ENCODE measurements around the gene FOXL1. TPM values are rescaled to one million over a fixed set of nuclear protein-coding genes. Genes with fewer than 3 reads are reported as not detected.

FOXL1 gene
- total RNA-seq = not detected

DNA sequence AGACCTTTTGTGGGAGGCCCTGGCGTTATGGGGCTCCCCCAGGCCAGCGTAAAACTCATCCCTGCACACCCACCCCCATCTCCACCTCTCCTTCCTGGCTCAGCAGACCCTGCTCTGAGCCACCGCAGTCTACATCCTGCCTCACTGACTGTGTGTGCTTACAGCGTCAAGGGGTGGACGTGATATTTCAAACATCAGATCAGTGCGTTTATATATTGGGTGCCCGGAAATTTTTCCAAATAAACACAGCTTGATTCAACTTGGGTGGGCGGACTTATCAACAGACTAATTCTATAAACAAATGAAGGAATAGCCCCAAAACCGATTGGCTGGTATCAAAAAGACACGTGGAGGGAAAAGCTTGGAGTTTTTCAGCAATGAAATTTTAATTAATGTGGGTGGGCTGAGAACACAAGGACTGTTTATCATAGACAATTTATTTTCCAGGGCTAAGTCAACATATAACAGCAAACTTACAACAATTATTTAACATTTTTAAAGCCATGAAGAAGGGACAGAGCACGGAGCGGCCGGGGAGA is at the start of gene FOXL1:
Gene FOXL1, plus strand, starts transcription at position 489 of the 539 bp plus-strand sequence. CDS start 175 bp downstream, outside the sequence.
- intact Hi-C loops (cut with micrococcal nuclease) = no loop called here
- ATAC-seq (no peak), DNase-seq (no peak)
- H3K27ac Mint-ChIP-seq = no peak within 1 kb of the TSS
- ChIA-PET CTCF (no interaction called here), POLR2A (no interaction called here)
- H3K4me1 Mint-ChIP-seq (ENCODE audit: low read depth) = peaks cover 9% of the 10 kb centered on the region
- peaks cover 61% of the 10 kb centered on the region for H3K27me3 Mint-ChIP-seq
- no peak within 1 kb of the TSS for H3K4me3 Mint-ChIP-seq
- TF ChIP-seq, protein P1, sequence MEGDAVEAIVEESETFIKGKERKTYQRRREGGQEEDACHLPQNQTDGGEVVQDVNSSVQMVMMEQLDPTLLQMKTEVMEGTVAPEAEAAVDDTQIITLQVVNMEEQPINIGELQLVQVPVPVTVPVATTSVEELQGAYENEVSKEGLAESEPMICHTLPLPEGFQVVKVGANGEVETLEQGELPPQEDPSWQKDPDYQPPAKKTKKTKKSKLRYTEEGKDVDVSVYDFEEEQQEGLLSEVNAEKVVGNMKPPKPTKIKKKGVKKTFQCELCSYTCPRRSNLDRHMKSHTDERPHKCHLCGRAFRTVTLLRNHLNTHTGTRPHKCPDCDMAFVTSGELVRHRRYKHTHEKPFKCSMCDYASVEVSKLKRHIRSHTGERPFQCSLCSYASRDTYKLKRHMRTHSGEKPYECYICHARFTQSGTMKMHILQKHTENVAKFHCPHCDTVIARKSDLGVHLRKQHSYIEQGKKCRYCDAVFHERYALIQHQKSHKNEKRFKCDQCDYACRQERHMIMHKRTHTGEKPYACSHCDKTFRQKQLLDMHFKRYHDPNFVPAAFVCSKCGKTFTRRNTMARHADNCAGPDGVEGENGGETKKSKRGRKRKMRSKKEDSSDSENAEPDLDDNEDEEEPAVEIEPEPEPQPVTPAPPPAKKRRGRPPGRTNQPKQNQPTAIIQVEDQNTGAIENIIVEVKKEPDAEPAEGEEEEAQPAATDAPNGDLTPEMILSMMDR (IDR thresholded peaks at IDR 0.05) = no peak
- H3K36me3 Mint-ChIP-seq (ENCODE audit: low read depth) = no peaks in the 10 kb centered on the region
- H3K9me3 Mint-ChIP-seq = no peaks in the 10 kb centered on the region

DNA sequence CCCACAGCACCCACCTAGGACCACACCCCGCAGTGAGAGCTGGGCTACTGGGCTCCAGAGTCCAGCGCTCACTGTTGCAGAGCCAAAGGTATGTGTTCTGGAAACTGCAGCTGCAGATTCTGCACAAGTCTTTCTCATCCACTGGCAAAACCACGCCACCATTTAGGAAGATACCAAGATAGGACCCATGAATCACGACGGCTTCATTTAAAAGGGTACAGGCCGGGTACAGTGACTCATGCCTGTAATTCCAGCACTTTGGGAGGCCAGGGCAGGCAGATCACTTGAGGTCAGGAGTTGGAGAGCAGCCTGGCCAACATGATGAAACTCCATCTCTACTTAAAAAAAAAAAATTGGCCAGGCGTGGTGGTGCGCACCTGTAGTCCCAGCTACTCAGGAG is 49.2 kb upstream of the FOXL1 start:
- H3K4me1 Mint-ChIP-seq (ENCODE audit: low read depth) = no peaks in the 10 kb centered on the region
- DNase-seq = no peak

DNA sequence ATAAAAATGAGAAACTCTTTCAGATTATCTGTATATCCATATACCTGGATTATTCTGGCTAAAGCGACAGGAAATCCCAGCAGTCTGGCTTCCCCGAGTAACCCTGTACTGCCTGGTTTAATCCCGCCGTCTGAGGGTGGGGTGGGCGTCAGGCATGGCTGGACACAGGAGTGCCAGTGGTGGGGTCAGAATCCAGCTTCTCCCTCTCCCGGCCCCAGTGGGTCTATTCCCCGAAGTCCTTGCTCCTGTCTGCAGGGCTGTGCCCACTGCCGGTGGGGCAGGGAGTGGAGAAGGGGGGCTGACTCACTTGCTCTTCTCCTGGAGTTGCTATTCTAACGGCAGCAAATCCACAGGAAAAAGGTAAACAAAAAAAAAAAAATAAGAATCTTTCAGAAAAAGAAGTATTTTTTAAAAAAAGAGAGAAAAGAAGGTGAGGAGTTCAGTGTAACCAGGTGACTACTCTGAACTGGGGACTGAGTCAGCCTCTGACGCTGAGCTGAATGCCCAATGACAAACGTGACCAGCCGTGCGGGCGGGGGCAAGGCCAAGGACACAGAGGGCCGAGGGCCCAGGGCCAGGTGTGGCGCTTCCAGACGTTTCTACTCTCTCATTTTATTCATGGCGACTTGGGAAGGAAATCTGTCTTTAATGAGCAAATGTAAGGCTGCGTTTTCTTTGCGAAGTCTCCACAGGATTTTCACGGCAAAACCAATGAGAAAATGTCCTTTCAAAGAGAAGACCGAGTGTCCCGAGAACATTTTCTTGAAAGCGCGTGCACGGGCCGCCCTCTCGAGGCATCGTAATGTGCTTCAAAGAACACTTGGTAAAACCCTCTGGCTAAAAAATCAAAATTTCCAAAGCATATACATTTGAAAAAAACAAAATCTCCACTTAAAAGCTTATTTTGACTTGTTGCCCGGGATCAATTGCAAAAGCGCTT is 47.8 kb upstream of the FOXL1 start:
- no peak overlapping the region for H3K27ac Mint-ChIP-seq
- ATAC-seq (no peak), DNase-seq (no peak)
- ChIA-PET CTCF (no interaction called here), POLR2A (interaction anchor here (0.7 kb wide), 1 partner anchor 236 kb away, joined by 3 read pairs; no protein-coding TSS in a partner anchor)
- TF ChIP-seq, protein P1 (IDR thresholded peaks at IDR 0.05) = no peak
- intact Hi-C loops (cut with micrococcal nuclease) = no loop called here
- H3K4me3 Mint-ChIP-seq = no peak overlapping the region
- no peaks in the 10 kb centered on the region for H3K4me1 Mint-ChIP-seq (ENCODE audit: low read depth)
- no peaks in the 10 kb centered on the region for H3K9me3 Mint-ChIP-seq
- H3K36me3 Mint-ChIP-seq (ENCODE audit: low read depth) = peaks cover 6% of the 10 kb centered on the region
- H3K27me3 Mint-ChIP-seq = no peaks in the 10 kb centered on the region

More for the DNA sequence above, 49.2 kb upstream of the FOXL1 start:
- intact Hi-C loops (cut with micrococcal nuclease) = no loop called here
- ChIA-PET POLR2A (no interaction called here), CTCF (no interaction called here)
- H3K27ac Mint-ChIP-seq = no peak overlapping the region
- ATAC-seq = no peak
- H3K9me3 Mint-ChIP-seq = no peaks in the 10 kb centered on the region
- H3K4me3 Mint-ChIP-seq = no peak overlapping the region
- H3K36me3 Mint-ChIP-seq (ENCODE audit: low read depth) = peaks cover 6% of the 10 kb centered on the region
- H3K27me3 Mint-ChIP-seq = no peaks in the 10 kb centered on the region
- TF ChIP-seq, protein P1 (IDR thresholded peaks at IDR 0.05) = no peak

DNA sequence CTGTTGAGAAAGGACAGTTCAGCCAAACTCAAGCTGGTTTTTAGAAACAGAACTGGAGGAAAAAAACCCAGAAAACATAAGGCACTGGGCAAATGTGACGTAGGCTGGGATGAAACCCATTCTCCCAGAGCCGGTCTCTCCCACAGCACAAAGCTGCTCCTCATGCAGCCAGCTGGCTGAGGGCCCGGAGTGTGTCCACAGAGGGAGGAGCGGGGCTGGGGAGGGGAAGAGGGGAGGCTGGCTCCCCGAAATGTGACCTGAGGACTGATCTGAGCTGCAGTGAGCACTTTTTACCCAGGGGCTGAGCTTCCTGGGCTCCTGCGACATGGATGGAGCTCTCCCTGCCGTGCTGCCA is 47.2 kb upstream of the FOXL1 start:
- ATAC-seq (no peak), DNase-seq (no peak)
- intact Hi-C loops (cut with micrococcal nuclease) = no loop called here
- no peaks in the 10 kb centered on the region for H3K27me3 Mint-ChIP-seq
- peaks cover 6% of the 10 kb centered on the region for H3K36me3 Mint-ChIP-seq (ENCODE audit: low read depth)
- H3K4me3 Mint-ChIP-seq = no peak overlapping the region
- no peak overlapping the region for H3K27ac Mint-ChIP-seq
- TF ChIP-seq, protein P1 (IDR thresholded peaks at IDR 0.05) = no peak
- CTCF ChIA-PET = interaction anchor here (1.2 kb wide), 1 partner anchor 11 kb away, joined by 3 read pairs; no protein-coding TSS in a partner anchor
- POLR2A ChIA-PET = no interaction called here
- no peaks in the 10 kb centered on the region for H3K4me1 Mint-ChIP-seq (ENCODE audit: low read depth)
- no peaks in the 10 kb centered on the region for H3K9me3 Mint-ChIP-seq
